ENCODE results near the gene USP8.
"Not testable (repeated sequence)": the region's sequence is repeated elsewhere in the genome, so short reads cannot be mapped to it uniquely, and the experiment has no call there.

The USP8 gene

DNA sequence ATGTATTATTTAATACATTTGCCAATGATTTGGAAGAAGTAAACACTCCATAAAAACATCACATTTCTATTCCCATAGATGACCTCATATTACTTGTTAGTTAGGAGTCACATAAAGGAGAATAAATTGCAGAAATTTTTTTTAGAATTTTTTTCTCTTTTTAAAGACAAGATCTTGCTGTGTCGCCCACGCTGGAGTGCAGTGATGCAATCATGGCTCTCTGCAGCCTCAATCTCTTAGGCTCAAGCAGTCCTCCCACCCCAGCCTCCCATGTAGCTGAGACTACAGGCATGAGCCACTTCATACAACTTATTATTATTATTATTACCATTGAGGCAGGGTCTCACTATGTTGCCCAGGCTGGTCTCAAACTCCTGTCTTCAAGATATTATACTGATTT, 12.3 kb upstream of the USP8 start:
- no peak for TF ChIP-seq ZFX (IDR thresholded peaks at IDR 0.05)
- TF ChIP-seq, protein P1, sequence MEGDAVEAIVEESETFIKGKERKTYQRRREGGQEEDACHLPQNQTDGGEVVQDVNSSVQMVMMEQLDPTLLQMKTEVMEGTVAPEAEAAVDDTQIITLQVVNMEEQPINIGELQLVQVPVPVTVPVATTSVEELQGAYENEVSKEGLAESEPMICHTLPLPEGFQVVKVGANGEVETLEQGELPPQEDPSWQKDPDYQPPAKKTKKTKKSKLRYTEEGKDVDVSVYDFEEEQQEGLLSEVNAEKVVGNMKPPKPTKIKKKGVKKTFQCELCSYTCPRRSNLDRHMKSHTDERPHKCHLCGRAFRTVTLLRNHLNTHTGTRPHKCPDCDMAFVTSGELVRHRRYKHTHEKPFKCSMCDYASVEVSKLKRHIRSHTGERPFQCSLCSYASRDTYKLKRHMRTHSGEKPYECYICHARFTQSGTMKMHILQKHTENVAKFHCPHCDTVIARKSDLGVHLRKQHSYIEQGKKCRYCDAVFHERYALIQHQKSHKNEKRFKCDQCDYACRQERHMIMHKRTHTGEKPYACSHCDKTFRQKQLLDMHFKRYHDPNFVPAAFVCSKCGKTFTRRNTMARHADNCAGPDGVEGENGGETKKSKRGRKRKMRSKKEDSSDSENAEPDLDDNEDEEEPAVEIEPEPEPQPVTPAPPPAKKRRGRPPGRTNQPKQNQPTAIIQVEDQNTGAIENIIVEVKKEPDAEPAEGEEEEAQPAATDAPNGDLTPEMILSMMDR (conservative IDR thresholded peaks at IDR 0.05), result no peak
- H3K27ac ChIP-seq, result no peak overlapping the region

- H3K27ac ChIP-seq, result no peak overlapping the region
- TF ChIP-seq, protein P1 (conservative IDR thresholded peaks at IDR 0.05), result no peak
- no peak for TF ChIP-seq ZFX (IDR thresholded peaks at IDR 0.05)
These were observed 9.6 kb upstream of the USP8 start for GRCh38 chr15:50414624-50415023.

DNA sequence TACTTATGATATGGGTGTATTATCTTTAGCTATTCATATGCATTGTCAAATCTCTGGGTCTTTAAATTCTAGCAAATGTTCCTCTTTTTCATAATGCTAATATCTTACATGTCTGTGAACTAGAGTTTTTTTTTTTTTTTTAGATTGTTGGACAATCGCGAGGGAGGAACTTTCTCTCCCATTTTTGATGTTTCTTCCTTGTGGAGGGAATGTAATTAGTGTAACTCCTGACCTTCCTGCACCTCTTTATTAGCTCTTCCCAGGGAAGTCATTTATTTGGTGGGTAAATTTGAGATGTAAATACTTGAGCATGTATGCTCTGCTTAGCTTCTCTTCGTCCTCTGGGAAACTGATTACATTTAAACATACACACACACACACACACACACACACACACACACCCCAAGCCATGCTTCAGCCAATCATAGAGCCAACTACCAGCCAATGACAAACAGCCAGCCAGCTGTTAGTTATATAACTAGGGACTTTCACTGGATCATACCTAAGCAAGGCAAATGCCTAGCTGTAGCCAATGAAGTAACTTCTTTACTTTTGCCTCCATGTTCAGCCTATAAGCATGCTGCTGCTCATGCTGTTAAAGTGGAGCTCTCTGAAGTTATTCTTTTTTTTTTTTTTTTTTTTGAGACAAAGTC, 8.3 kb upstream of the USP8 start:
- H3K27ac ChIP-seq, result no peak overlapping the region
- TF ChIP-seq, protein P1 (conservative IDR thresholded peaks at IDR 0.05), result no peak
- TF ChIP-seq ZFX (IDR thresholded peaks at IDR 0.05), result no peak

GRCh38 chr15:50416890-50417289, 7.3 kb upstream of the USP8 start:
- no peak overlapping the region for H3K27ac ChIP-seq
- no peak for TF ChIP-seq ZFX (IDR thresholded peaks at IDR 0.05)
- TF ChIP-seq, protein P1 (conservative IDR thresholded peaks at IDR 0.05), result no peak

GRCh38 chr15:50418041-50418583, 6.1 kb upstream of the USP8 start:
- TF ChIP-seq, protein P1 (conservative IDR thresholded peaks at IDR 0.05), result no peak
- no peak for TF ChIP-seq ZFX (IDR thresholded peaks at IDR 0.05)
- H3K27ac ChIP-seq, result no peak overlapping the region

- H3K27ac ChIP-seq, result no peak overlapping the region
These were observed 1.0 kb downstream of the USP8 start for GRCh38 chr15:50425219-50425618.

GRCh38 chr15:50425678-50426246, 1.6 kb downstream of the USP8 start:
- not testable (repeated sequence) for H3K27ac ChIP-seq

More at GRCh38 chr15:50425219-50425618, 1.0 kb downstream of the USP8 start:
- no peak for TF ChIP-seq ZFX (IDR thresholded peaks at IDR 0.05)
- TF ChIP-seq, protein P1 (conservative IDR thresholded peaks at IDR 0.05), result no peak
